Vagina (tissue), 2 donors: ENCODE data around the gene SEC31B.

Source experiments
- CTCF ChIP-seq, 3 experiments: fragments of 450-650 bp in 2 of 3; fragments of 200-600 bp in 1 of 3; sonication (generic) in 1 of 3; IDR thresholded peaks; one replicate each; pipeline ENCODE4 v1.5.1; 2017 to 2019; ENCODE audit warnings: antibody characterized with exemption in 3 of 3, mild to moderate bottlenecking in 2 of 3, moderate library complexity in 2 of 3
- POLR2AphosphoS5 ChIP-seq, 2 donors: sonication (generic); formaldehyde crosslinking; IDR thresholded peaks; one replicate each; pipeline ENCODE4 v1.9.0; 2017; ENCODE audit warnings: antibody characterized with exemption in 2 of 2, mild to moderate bottlenecking in 2 of 2, low read depth in 1 of 2; ENCODE audit not compliant: insufficient read depth in 1 of 2

- no peak for TF ChIP-seq CTCF (IDR thresholded peaks at IDR 0.05)
- TF ChIP-seq POLR2AphosphoS5 (IDR thresholded peaks at IDR 0.05; ENCODE audit: insufficient read depth in 1 of 2, low read depth in 1 of 2): no peak
Observed at GRCh38 chr10:100442548-100442947, 77.1 kb downstream of the SEC31B start.
